ENCODE data around the gene GRAMD2A.
"Not testable (repeated sequence)": the region's sequence is repeated elsewhere in the genome, so short reads cannot be mapped to it uniquely, and the experiment has no call there.

GRAMD2A gene

GRCh38 chr15:72182673-72183072 lies 14.9 kb downstream of the GRAMD2A start:
- DNase-seq, result no peak

DNA sequence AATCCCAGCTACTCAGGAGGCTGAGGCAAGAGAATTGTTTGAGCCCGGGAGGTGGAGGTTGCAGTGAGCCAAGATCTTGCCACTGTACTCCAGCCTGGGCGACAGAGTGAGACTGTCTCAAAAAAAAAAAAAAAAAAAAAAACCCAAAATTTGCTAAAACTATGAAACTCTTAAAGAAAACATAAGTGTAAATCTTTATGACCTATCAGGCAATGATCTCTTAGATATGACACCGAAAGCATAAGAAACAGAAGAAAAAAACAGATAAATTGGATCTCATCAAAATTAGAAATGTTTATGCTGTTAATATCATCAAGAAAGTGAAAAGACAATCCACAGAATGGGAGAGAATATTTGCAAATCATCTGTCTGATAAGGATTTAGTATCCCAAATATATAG lies 15.3 kb downstream of the GRAMD2A start:
- DNase-seq, result no peak

DNA sequence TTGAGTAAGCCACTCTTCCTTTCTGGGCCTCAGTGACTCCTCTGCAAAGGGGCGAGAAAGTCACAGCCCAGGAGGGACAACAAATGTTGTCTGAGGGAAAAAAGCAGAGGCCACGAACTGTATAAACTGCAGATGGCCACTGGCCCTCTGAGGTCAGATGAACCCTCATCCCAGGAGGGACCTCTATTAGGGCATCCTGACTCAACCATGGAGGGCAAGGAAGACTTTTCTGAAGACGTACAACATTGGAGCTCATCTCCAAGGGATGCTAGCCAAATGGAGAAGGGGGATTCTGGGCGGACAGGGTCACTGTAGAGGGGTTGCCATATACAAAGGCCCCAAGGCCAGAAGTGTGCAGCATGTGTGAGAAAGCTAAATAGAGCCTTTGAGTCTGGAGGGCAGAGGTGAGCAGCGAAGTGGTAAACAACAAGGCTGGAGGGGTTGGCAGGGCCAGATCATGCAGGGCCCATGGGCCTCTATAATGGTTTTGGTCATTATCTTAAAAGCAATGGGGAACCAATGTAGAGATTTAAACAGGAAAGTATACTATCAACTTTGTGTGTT lies 16.7 kb downstream of the GRAMD2A start:
- no peak for DNase-seq

GRCh38 chr15:72179950-72180581 lies 17.5 kb downstream of the GRAMD2A start:
- DNase-seq, result no peak

DNA sequence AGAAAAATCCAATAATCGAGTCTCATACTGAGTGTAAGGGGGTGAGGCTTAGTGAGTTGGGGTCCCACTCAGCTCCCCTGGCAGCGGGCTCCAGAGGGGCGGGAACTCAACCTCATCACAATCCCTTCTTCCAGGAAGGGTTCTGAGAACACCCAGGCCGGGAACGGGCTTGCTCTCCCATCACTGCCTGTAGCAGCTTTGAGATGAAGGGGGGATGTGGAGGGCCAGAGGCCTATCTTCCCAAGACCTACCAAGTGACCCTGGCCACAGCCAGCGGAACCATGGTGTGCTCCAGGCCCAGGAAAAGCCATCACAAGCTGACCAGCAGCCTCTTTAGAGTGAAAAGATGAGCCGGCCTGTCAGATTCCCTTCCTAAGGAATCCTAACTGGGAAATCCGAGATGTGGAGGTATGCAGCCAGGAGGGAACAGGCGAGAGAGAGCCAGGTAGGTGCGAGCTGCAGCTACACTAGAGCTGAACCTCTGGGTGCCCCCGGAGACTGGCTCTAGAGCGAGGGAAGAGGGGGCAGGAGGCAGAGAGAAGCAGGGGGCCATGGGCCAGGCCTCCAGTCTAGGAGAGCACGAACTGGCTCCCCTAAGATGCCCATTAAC lies 18.5 kb downstream of the GRAMD2A start:
- DNase-seq, result no peak

- DNase-seq, result no peak
These were observed 20.8 kb downstream of the GRAMD2A start for GRCh38 chr15:72176743-72177142.

- no peak for DNase-seq
These were observed 21.4 kb downstream of the GRAMD2A start for GRCh38 chr15:72176159-72176558.

- DNase-seq, result no peak
These were observed 22.2 kb downstream of the GRAMD2A start for GRCh38 chr15:72175186-72176044.

DNA sequence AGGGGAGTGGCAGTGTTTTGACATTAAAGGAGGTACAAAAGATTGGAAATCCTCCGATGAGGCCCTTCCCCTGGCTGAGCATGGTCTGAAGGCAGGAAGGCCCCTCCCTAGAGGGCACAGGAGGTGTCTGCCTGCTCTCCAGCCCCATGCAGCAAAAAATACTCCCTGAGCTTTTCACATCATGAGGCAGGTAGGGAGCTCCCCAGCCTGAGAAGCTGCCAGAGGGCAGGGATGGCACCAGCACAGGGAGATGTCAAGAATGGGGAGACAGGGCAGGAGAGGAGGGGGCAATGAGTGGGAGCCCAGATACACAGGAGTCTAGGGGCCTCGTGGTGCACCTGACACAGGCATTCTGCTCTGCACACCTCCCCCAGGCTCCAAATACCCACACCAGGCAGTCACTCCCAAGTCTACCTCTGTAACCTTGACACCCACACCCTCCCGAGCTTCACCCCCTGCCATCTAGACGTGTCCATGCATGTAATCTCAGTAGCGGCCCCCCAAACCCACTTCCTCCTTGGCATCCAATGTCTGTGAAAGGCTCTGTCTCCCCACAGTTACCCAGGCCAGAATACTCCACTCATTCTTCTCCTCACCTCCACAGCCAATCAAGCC lies 22.9 kb downstream of the GRAMD2A start:
- no peak for DNase-seq

DNA sequence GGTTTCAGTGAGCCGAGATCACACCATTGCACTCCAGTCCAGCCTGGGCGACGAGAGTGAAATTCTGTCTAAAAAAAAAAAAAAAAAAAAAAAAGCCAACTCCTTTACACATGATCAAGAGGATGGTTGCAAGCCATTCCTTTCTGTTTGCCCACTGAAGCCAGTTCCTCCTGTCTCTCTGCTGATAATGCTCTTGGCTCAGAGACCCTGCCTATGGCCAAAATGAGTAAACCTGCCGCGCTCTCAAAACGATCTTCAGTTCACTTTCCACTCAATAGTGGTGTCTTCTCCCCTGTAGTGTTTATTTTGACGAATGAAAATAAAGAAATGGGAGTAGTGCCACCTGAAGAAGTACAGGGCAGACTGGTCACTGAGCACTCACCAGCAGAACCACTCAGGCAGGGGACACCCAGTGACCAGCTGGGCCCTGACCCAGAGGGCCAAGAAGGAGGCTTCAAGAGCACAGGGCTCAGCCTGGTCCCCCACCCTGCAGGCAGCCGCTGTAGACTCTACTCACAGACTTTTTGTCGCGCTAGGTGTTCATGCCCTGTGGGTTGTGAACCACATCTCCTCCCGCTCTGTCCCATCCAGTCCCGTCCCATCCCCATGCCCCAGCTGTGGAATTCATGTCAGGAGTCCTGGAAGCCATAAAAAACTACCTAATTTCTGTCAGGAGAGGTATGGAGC lies 23.6 kb downstream of the GRAMD2A start:
- DNase-seq, result no peak

DNA sequence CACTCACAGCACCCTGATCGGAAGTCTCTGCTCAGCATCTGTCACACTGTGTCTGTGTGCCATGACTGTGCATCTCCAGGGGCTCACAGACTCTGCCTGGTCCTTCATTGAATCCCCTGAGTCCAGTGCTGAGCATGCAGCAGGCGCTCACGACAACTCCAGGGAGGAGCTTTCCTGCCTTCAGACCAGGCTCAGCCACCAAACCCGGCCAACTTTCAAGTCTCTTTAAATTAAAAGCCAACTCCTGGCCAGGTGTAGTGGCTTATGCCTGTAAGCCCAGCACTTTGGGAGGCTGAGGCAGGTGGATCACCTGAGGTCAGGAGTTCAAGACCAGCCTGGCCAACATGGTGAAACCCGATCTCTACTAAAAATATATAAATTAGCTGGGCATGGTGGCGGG lies 24.2 kb downstream of the GRAMD2A start:
- no peak for DNase-seq

GRCh38 chr15:72172796-72173195 lies 24.8 kb downstream of the GRAMD2A start:
- DNase-seq, result no peak

DNA sequence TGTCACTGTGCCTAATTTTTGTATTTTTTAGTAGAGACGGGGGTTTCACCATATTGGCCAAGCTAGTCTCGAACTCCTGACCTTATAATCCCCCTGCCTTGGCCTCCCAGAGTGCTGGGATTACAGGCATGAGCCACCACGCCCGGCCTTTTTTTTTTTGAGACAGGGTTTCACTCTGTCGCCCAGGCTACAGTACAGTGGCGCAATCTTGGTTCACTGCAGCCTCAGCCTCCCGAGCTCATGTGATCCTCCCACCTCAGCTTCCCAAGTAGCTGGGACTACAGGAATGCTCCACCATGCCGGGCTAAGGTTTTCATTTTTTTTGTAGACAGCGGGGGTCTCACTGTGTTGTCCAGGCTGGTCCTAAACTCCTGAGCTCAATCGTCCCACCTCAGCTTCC lies 25.6 kb downstream of the GRAMD2A start:
- not testable (repeated sequence) for DNase-seq

GRCh38 chr15:72170691-72171090 lies 26.9 kb downstream of the GRAMD2A start:
- no peak for DNase-seq

- DNase-seq, result no peak
These were observed 27.5 kb downstream of the GRAMD2A start for GRCh38 chr15:72169921-72170611.

GRCh38 chr15:72169236-72169920 lies 28.2 kb downstream of the GRAMD2A start:
- no peak for DNase-seq

DNA sequence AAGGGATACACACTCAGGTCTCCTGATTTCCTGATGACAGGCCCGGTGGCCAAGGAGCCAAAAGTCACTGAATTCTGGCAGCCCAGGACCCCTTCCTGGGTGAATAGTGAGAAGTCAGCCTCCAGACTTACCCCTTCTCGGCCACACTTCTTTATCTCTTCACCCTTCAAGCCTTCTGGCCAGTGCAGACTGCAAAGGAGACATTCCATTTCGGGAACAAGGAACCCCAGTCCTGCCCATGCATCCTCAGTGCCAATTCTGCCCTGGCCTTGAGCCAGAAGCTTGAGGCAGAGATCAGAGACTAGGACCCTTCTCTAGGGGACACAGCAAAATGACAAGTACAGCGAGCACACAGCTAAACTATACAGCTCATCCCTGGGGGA lies 28.8 kb downstream of the GRAMD2A start:
- DNase-seq, result no peak

DNA sequence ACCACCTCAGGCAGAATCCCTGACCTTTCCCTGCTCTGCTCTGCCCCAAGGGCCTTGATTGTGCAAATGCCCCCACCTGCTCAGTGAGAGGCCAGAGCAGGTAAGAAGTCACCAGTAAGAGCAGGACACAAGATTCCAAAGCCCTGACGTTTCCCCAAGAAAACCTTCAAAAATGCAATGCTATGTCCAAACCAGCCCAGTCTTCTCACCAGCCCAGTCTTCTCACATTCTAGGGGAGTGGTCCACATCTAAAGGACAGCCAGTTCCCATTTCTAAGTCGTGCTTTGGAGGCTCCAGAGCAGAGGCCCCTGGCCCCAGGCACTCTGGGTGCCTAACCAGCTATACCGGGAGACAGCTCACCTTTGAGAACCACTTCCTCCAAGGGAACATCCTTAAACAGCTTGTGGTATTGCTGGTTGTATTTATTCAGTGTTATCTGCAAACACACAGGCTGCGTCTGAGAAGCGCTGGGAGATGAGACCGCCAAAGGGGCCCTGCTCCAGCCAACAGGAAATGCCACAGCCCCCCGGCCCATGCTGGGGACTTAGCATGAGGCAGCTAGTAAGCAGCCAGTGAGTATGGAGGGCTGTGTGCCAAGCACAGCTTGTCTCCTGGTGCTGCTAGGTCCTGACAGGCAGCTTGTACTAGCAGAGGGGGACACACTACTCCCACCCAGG lies 29.3 kb downstream of the GRAMD2A start:
- DNase-seq, result no peak

GRCh38 chr15:72167445-72167844 lies 30.1 kb downstream of the GRAMD2A start:
- no peak for DNase-seq

DNA sequence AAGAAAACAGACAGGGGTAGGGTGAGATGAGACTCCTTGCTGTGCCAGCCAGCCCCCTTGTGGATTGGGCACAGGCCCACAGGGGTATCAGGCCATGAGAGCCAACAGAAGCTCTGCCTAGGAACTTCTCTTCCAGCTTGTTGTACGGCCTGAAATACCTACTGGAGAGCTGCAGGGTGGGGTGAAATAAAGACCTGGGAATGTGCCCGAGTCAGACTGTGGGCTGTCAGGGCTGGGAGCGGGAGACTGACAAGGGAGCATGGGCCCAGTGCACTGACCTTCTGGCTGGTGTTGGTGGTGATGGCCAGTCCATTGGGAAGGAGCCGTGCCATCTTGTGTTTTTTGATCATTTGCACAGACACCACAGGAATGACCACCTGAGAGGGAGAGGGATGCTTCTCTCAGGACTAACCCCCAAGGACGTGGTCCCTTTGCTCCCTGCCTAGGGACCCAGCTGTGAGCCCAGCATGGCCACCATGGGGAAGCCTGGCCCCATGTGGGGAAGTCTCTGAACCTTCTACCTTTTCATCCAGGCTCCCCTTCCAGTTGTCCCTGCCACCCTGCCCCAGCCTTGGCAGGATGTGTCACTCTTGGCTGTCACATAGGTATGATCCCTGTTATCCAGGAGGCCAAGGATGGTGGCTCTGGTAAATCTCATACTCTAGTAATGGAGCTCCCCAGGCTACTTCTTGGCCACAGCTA lies 30.7 kb downstream of the GRAMD2A start:
- DNase-seq, result no peak
